ENCODE data around the gene ATRN. TPM values are rescaled to one million over a fixed set of nuclear protein-coding genes. Genes with fewer than 3 reads are reported as not detected.
"Not testable (repeated sequence)": the region's sequence is repeated elsewhere in the genome, so short reads cannot be mapped to it uniquely, and the experiment has no call there.

Gene ATRN
- total RNA-seq, 1 donor from 2014 or later: 8.6 TPM

- no peak for DNase-seq (ENCODE audit: low spot score in 2 of 2)
- no peaks in the 10 kb centered on the region for H3K36me3 ChIP-seq
- no peaks in the 10 kb centered on the region for H3K9me3 ChIP-seq
- TF ChIP-seq CTCF (IDR thresholded peaks at IDR 0.05): no peak
- H3K4me1 ChIP-seq: no peaks in the 10 kb centered on the region
- no peaks in the 10 kb centered on the region for H3K27me3 ChIP-seq
- H3K4me3 ChIP-seq: no peak overlapping the region
- intact Hi-C loops (cut with DNase I): no loop called here
- H3K27ac ChIP-seq: no peak overlapping the region
Measured at GRCh38 chr20:3509064-3509463, 38.2 kb downstream of the ATRN start.

DNA sequence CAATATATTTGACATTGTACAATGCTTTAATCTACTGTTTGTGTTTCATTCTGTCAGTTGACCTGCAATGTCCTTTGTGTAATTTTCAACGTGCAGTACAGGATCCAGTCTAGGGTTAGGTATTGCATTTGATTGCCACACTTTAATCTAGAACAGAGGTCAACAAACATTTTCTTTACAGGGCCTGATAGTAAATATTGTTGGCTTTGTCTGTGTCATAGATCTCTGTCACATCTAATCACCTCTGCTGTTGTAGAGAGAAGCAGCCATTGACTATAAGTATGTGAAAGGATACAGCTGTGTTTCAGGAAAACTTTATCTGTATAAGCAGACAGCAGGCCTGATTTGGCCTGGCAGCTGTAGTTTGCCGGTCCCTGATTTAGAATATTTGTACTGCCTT lies 39.3 kb downstream of the ATRN start:
- Histone ChIP-seq H3K9me3 (no peaks in the 10 kb centered on the region), H3K4me1 (no peaks in the 10 kb centered on the region), H3K36me3 (no peaks in the 10 kb centered on the region), H3K27ac (no peak overlapping the region), H3K27me3 (no peaks in the 10 kb centered on the region), H3K4me3 (no peak overlapping the region)
- intact Hi-C loops (cut with DNase I): no loop called here
- no peak for TF ChIP-seq CTCF (IDR thresholded peaks at IDR 0.05)
- DNase-seq (ENCODE audit: low spot score in 2 of 2): no peak

DNA sequence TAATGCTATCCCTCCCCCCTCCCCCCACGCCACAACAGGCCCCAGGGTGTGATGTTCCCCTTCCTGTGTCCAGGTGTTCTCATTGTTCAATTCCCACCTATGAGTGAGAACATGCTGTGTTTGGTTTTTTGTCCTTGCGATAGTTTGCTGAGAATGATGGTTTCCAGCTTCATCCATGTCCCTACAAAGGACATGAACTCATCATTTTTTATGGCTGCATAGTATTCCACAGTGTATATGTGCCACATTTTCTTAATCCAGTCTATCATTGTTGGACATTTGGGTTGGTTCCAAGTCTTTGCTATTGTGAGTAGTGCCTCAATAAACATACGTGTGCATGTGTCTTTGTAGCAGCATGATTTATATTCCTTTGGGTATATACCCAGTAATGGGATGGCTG lies 41.4 kb downstream of the ATRN start:
- H3K27me3 ChIP-seq; H3K4me1 ChIP-seq; DNase-seq (ENCODE audit: low spot score in 2 of 2); H3K4me3 ChIP-seq; H3K36me3 ChIP-seq; H3K27ac ChIP-seq; H3K9me3 ChIP-seq; intact Hi-C loops (cut with DNase I): not testable (repeated sequence)

- intact Hi-C loops (cut with DNase I): no loop called here
- Histone ChIP-seq H3K27me3 (no peaks in the 10 kb centered on the region), H3K9me3 (peaks cover 0 to 4% of the 10 kb centered on the region in 2 donors), H3K27ac (no peak overlapping the region), H3K4me1 (no peaks in the 10 kb centered on the region), H3K36me3 (no peaks in the 10 kb centered on the region), H3K4me3 (no peak overlapping the region)
- no peak for TF ChIP-seq CTCF (IDR thresholded peaks at IDR 0.05)
- DNase-seq (ENCODE audit: low spot score in 2 of 2): no peak
Measured at GRCh38 chr20:3514012-3514642, 43.3 kb downstream of the ATRN start.

GRCh38 chr20:3515379-3516170 lies 44.8 kb downstream of the ATRN start:
- intact Hi-C loops (cut with DNase I): no loop called here

More at GRCh38 chr20:3515379-3516170, 44.8 kb downstream of the ATRN start:
- no peak overlapping the region for H3K27ac ChIP-seq
- peaks cover 0 to 4% of the 10 kb centered on the region in 2 donors for H3K9me3 ChIP-seq
- TF ChIP-seq CTCF (IDR thresholded peaks at IDR 0.05): no peak
- H3K36me3 ChIP-seq: no peaks in the 10 kb centered on the region
- no peak overlapping the region for H3K4me3 ChIP-seq
- DNase-seq (ENCODE audit: low spot score in 2 of 2): no peak
- no peaks in the 10 kb centered on the region for H3K27me3 ChIP-seq
- no peaks in the 10 kb centered on the region for H3K4me1 ChIP-seq
